ENCODE results near the gene AKAP10. TPM values are rescaled to one million over a fixed set of nuclear protein-coding genes. Genes with fewer than 3 reads are reported as not detected.
"Not testable (repeated sequence)": the region's sequence is repeated elsewhere in the genome, so short reads cannot be mapped to it uniquely, and the experiment has no call there.

The AKAP10 gene
- total RNA-seq, 4 donors from 2014 or later: 21.9 to 39.1 (median 30.3) TPM

DNA sequence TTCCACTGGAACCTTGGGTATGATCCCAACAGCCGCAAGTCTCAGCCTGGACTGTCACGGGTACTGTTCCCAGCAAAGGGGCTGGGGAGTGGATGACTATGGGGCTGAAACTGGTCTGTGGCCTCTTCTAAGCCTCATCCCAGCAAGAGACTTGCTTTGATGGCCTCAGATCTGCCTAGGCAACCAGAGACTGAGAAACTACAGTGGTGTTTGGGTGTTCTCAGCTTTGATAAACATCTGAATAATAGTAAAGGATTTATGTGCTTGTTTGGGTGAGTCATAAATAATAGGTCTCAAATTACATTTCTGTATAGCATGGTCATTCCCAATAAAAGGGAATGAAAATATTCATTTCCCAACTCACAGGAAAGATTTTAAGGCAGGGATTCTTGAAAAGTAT, 79.7 kb downstream of the AKAP10 start:
- TF ChIP-seq, protein P1, sequence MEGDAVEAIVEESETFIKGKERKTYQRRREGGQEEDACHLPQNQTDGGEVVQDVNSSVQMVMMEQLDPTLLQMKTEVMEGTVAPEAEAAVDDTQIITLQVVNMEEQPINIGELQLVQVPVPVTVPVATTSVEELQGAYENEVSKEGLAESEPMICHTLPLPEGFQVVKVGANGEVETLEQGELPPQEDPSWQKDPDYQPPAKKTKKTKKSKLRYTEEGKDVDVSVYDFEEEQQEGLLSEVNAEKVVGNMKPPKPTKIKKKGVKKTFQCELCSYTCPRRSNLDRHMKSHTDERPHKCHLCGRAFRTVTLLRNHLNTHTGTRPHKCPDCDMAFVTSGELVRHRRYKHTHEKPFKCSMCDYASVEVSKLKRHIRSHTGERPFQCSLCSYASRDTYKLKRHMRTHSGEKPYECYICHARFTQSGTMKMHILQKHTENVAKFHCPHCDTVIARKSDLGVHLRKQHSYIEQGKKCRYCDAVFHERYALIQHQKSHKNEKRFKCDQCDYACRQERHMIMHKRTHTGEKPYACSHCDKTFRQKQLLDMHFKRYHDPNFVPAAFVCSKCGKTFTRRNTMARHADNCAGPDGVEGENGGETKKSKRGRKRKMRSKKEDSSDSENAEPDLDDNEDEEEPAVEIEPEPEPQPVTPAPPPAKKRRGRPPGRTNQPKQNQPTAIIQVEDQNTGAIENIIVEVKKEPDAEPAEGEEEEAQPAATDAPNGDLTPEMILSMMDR (IDR thresholded peaks at IDR 0.05): no peak
- ATAC-seq (ENCODE audit: low FRiP score) (no peak), DNase-seq (ENCODE audit: low spot score) (no peak)

DNA sequence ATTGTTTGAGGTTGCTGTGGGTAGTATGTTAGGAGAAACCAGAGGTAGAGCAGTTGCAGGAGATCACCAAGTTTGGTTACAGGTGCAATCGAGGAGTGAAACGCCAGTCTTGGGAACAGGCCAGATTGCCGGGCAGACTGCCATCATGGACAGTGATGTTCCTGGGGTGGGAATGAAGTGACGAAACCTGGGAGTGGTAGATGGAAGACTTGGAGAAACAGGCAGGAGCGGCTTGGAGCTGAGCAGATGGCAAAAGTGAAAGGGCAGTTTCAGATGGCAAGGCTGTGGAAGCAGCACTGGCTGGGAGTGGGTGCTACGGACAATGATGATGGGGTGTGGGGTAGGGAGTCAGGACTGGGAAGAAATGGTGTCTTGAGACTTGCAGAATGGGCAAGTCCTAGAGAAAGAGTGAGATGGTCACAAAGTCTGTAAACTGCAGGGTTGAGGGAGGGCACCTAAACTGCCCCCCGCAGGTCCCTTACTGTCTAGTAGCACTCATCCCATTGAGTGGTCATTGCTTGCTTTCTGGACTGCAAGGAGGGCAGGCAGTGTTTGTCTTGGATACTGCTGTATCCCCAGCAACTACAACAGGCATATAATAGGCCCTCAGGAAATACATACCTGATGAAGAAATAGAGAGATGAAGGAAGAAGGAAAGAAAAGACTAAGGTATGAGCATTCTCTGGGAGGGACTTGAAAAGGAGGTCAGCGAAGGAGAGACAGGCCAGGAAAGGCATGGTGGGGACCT, 80.4 kb downstream of the AKAP10 start:
- DNase-seq (ENCODE audit: low spot score): no peak
- TF ChIP-seq, protein P1 (IDR thresholded peaks at IDR 0.05): no peak
- peak; percentile 35 for ATAC-seq (ENCODE audit: low FRiP score)

DNA sequence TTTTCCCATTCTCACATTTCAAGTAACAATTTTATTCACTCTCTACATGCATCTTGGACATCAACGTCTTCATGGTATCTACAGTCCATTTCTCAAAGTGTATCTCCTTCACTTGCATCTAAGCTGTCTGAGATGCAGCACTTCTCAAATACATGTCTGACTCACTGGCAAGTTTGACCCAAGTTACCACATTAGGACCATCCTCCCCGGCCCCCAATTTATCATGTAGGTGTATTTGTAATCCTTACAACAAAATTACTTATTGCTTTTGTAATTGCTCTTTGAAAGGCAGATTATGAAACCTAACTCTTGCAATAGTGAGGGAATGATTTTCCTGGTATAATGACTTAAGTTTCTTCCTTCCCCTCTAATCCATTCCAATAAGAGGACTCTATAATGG, 80.9 kb downstream of the AKAP10 start:
- TF ChIP-seq, protein P1 (IDR thresholded peaks at IDR 0.05): no peak
- ATAC-seq (ENCODE audit: low FRiP score): peak; percentile 62
- DNase-seq (ENCODE audit: low spot score): no peak

DNA sequence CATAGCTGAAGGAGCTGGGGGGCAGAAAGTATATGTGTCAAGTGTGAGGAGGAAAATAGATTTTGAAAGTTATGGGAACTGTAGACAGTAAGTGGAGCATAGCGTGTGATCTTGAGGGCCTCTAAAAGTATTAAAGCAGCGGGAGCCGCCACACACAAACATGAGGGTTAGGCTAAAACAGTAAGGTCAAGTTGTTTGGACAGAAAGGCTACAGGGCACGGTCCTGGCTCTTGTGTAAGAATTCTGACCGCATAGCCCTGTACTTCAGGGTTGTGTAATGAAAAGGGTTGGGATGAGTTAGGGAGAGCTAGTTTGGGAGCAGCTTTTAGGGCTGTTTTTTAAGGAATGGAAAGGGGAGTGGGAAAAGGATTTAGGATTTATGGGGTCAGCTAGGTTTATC, 87.1 kb downstream of the AKAP10 start:
- DNase-seq (ENCODE audit: low spot score); ATAC-seq (ENCODE audit: low FRiP score): not testable (repeated sequence)

DNA sequence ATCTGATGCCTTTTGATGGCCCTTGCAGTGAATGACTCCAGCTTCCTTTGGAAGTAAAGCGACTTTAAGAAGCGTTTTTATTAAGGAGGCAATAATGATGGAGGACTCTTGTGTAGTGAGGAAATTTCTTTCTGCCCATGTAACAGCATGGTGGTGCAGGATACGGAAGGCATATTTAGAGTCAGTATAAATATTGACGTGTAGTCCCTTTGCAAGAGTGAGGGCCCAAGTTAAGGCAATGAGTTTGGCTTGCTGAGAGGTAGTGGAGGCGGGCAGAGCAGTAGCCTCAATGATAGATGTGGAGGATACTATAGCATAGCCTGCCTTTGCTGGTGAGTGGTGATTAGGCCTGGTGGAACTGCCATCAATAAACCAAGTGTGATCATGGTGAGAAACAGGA, 87.6 kb downstream of the AKAP10 start:
- not testable (repeated sequence) for DNase-seq (ENCODE audit: low spot score); ATAC-seq (ENCODE audit: low FRiP score)

DNA sequence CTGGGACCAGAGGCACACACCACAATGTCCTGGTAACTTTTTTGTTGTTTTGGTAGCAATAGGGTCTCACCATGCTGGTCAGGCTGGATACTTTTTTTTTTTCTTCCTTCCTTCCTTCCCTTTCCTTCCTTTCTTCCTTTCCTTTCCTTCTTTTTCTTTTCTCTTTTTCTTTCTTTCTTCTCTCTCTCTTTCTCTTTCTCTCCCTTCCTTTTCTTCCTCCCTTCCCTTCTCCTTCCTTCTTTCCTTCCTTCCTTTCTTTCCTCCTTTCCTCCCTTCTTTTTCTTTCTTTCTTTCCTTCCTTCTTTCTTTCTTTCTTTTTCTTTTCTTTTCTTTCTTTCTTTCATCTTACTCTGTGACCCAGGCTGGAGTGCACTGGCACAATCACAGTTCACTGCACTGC, 91.5 kb downstream of the AKAP10 start:
- TF ChIP-seq, protein P1 (IDR thresholded peaks at IDR 0.05): no peak
- DNase-seq (ENCODE audit: low spot score) (no peak), ATAC-seq (ENCODE audit: low FRiP score) (no peak)

DNA sequence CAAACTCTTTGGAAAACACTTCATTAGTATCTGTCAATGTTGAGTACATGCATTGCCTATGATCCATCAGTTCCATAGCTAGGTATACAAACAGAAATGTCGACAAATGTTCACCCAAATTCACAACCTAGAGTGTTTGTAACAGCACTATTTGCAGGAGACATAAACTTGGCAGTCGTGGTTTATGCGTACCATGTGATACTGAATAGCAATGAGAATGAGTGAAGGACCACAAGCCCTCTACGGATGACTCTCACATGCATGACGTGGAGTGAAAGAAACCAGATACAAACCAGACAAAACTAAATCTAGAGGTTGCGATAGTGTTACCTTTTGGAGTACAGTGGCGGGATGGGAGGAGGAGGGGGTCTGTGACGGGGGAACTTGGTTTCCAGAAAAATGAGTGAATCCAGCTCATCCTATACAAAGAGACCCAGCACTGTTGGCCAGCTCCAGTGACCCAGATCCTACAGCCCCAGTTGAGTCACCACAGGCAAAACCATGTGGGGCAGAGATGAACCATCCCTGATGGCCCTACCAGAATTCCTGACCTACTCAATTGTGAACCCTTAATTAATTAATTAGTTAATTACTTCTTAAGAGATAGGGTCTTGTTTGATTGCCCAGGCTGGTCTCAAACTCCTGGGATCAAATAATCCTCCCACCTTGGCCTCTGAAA, 94.0 kb downstream of the AKAP10 start:
- TF ChIP-seq, protein P1 (IDR thresholded peaks at IDR 0.05): no peak
- ATAC-seq (ENCODE audit: low FRiP score): no peak
- no peak for DNase-seq (ENCODE audit: low spot score)

DNA sequence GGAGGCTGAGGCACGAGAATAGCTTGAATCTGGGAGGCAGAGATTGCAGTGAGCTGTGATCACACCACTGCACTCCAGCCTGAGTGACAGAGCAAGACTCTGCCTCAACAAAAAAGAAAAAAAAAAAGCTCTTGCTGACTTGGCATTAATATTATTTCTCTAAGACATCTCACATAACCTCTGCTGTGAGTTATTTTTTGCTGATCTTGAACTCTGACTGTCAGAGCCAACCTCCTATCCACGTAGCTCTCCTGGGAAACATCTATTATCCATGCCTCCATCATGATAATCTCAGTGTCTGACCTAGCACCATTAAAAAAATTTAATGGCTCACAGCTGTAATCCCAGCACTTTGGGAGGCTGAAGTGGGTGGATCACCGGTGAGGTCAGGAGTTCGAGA, 97.2 kb downstream of the AKAP10 start:
- ATAC-seq (ENCODE audit: low FRiP score): no peak
- TF ChIP-seq, protein P1 (IDR thresholded peaks at IDR 0.05): no peak
- DNase-seq (ENCODE audit: low spot score): no peak
